ENCODE measurements around the gene CALM1. TPM values are rescaled to one million over a fixed set of nuclear protein-coding genes. Genes with fewer than 3 reads are reported as not detected.

Gene CALM1
- total and polyA plus RNA-seq, 2 donors (not counting 3 experiments of a cell fraction or from before 2014, with no cell fraction given): 476 to 731 TPM

GRCh38 chr14:90455100-90455571 is 58.3 kb downstream of the CALM1 start:
- Histone ChIP-seq H3K4me1 (ENCODE audit: control insufficient read depth, extremely low read depth, insufficient read depth, low read length) (peaks cover 3% of the 10 kb centered on the region), H3K9ac (replicated peaks; ENCODE audit: extremely low read depth, insufficient read depth, low read length) (no peak overlapping the region), H3K9me1 (replicated peaks; ENCODE audit: control insufficient read depth, extremely low read depth, insufficient read depth, low read length) (no peaks in the 10 kb centered on the region), H4K20me1 (replicated peaks; ENCODE audit: control insufficient read depth, extremely low read depth, insufficient read depth, low read length) (no peaks in the 10 kb centered on the region), H3K4me3 (replicated peaks in 1 of 3; ENCODE audit: insufficient read depth in 1 of 3, low read depth in 1 of 3, low read length in 3 of 3) (no peak overlapping the region), H3K9me3 (replicated peaks; ENCODE audit: control insufficient read depth, insufficient read depth, low read length) (no peaks in the 10 kb centered on the region), H2AFZ (ENCODE audit: low read depth, low read length) (no peak overlapping the region), H3K27ac (ENCODE audit: insufficient read depth, low read depth, low read length) (no peak overlapping the region), H3K36me3 (ENCODE audit: control insufficient read depth in 2 of 2, extremely low read depth in 1 of 2, insufficient read depth in 2 of 2, low read length in 2 of 2) (no peaks in the 10 kb centered on the region), H3K27me3 (ENCODE audit: control insufficient read depth in 2 of 2, insufficient read depth in 2 of 2, low read length in 2 of 2) (peaks cover 0 to 3% of the 10 kb centered on the region in 2 experiments), H3K4me2 (ENCODE audit: insufficient read depth, low read length) (no peak overlapping the region), H3K79me2 (ENCODE audit: control insufficient read depth, insufficient read depth, low read length) (no peaks in the 10 kb centered on the region)
- FAIRE-seq (no peak), DNase-seq (ENCODE audit: low read depth, low spot score) (no peak)
- intact Hi-C loops (cut with micrococcal nuclease) (no loop called here), dilution Hi-C loops (cut with MboI; ENCODE audit: extremely low pct_ligation_motif_present, low sequenced_read_pairs) (no loop called here)
- ChIA-PET CTCF (interaction anchor here (1.4 kb wide), 1 partner anchor 56 kb away, joined by 8 read pairs; no protein-coding TSS in a partner anchor), POLR2A (interaction anchor here (0.7 to 1.2 kb wide), 2 partner anchors 11 to 58 kb away, joined by 3 to 7 read pairs; no protein-coding TSS in a partner anchor)
- TF ChIP-seq MYC (IDR thresholded peaks at IDR 0.05; ENCODE audit: low read depth, low read length) (no peak), MAX (IDR thresholded peaks at IDR 0.05; ENCODE audit: insufficient read depth, insufficient read length) (no peak), JUN (IDR thresholded peaks at IDR 0.05; ENCODE audit: borderline replicate concordance, insufficient read depth, insufficient read length, low read depth) (no peak), FOS (IDR thresholded peaks at IDR 0.05; ENCODE audit: borderline replicate concordance, insufficient read depth, low read length) (no peak), CTCF (IDR thresholded peaks at IDR 0.05; ENCODE audit: extremely low read depth in 1 of 2, insufficient read depth in 1 of 2, low read depth in 1 of 2, low read length in 2 of 2) (no peak), POLR2A (IDR thresholded peaks at IDR 0.05; ENCODE audit: low read depth, low read length) (no peak), GATA2 (IDR thresholded peaks at IDR 0.05; ENCODE audit: insufficient read depth, insufficient read length, low read depth, low read length) (no peak), POLR2AphosphoS5 (IDR thresholded peaks at IDR 0.05; ENCODE audit: insufficient read depth, low read depth, low read length) (no peak), EZH2 (IDR thresholded peaks at IDR 0.05; ENCODE audit: borderline replicate concordance, low read depth, low read length, severe bottlenecking) (no peak)
- BruUV-seq (replicated peaks): no TSS peak
